ENCODE data around the gene MARCHF3.
A peak's percentile ranks its signal among the peaks of the same experiment; 100 is the strongest.
"Not testable (repeated sequence)": the region's sequence is repeated elsewhere in the genome, so short reads cannot be mapped to it uniquely, and the experiment has no call there.

The MARCHF3 gene

DNA sequence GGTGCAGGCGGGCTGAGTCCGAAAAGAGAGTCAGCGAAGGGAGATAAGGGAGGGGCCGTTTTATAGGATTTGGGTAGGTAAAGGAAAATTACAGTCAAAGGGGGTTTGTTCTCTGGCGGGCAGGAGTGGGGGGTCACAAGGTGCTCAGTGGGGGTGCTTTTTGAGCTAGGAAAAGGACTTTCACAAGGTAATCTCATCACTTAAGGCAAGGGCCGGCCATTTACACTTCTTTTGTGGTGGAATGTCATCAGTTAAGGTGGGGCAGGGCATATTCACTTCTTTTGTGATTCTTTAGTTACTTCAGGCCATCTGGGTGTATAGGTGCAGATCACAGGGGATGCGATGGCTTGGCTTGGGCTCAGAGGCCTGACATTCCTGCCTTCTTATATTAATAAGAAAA is 191.0 kb downstream of the MARCHF3 start:
- not testable (repeated sequence) for H3K9me3 Mint-ChIP-seq; ATAC-seq (ENCODE audit: low read depth); H3K27ac Mint-ChIP-seq

DNA sequence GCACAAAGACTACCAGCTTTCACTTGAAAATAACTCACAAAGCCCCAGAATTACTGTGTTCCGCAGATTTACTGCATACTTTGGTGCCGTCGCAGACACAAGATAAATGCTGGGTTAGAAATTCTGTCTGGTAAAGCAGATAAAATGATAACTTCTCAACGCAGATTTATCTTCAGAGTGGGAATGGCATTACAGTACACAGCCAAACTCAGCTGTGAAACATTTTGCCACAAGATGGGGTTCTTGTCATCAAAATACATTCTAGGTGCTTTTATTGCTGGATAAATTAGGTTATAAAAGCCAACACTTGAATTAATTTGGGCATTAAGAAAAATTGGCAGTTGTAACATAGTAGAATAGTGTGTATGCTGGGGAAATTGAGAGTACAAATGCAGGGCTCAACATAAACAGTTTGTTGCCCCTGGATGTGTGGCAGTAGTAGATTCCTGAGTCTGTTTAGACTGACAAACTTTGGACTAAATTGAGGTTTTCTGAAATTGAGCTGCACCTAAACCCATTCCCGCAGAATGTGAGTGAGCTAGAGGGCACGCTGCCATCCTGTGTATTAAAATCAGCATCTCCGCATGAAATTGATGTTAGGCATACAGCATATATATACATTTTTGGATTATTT is 192.3 kb downstream of the MARCHF3 start:
- H3K27me3 Mint-ChIP-seq = no peaks in the 10 kb centered on the region
- no peak overlapping the region for H3K27ac Mint-ChIP-seq
- ATAC-seq (ENCODE audit: low read depth) (peak; percentile 37), DNase-seq (ENCODE audit: low spot score in 2 of 2) (no peak)
- no peaks in the 10 kb centered on the region for H3K9me3 Mint-ChIP-seq
- no peak overlapping the region for H3K4me3 Mint-ChIP-seq
- H3K36me3 Mint-ChIP-seq = peaks cover 15% of the 10 kb centered on the region
- no peaks in the 10 kb centered on the region for H3K4me1 Mint-ChIP-seq

More for the DNA sequence above, 191.0 kb downstream of the MARCHF3 start:
- H3K27me3 Mint-ChIP-seq; H3K4me3 Mint-ChIP-seq; H3K4me1 Mint-ChIP-seq; DNase-seq (ENCODE audit: low spot score in 2 of 2): not testable (repeated sequence)
- peaks cover 14% of the 10 kb centered on the region for H3K36me3 Mint-ChIP-seq

DNA sequence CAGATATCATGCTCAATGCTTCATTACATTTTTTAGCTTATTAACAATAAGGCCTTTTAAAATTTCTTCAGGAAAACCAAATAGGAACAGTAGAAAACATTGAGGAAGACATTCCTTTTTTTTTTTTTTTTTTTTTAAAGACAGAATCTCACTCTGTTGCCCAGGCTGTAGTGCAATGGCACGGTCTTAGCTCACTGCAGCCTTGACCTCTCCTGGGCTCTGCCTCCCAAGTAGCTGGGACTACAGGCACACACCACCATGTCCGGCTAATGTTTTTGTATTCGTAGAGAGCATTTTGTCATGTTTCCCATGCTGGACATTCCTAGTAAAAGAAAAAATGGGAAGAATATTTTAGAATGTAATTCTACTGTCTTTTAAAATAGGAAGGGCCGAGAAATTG is 193.1 kb downstream of the MARCHF3 start:
- DNase-seq (ENCODE audit: low spot score in 2 of 2) = no peak
- Mint-ChIP-seq H3K4me3 (no peak overlapping the region), H3K9me3 (no peaks in the 10 kb centered on the region), H3K27ac (no peak overlapping the region), H3K4me1 (no peaks in the 10 kb centered on the region), H3K36me3 (peaks cover 19% of the 10 kb centered on the region), H3K27me3 (no peaks in the 10 kb centered on the region)
- no peak for ATAC-seq (ENCODE audit: low read depth)

DNA sequence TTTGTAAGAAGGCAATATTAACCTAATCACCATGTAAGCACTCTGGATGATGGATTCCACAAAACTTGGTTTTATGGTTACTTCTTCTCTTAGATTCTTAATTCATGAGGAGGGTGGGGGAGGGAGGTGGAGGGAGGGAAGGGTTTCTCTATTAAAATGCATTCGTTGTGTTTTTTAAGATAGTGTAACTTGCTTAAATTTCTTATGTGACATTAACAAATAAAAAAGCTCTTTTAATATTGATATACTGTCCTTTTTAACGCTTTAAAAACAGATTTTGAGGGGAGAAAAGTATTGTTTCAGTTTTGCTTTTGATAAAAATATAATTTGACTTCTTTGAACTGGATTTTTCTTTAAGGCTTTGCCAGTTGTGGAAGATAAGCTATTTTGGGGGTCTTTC is 193.6 kb downstream of the MARCHF3 start:
- no peaks in the 10 kb centered on the region for H3K4me1 Mint-ChIP-seq
- peak overlapping the region; percentile 66 for H3K27ac Mint-ChIP-seq
- no peak for DNase-seq (ENCODE audit: low spot score in 2 of 2)
- H3K9me3 Mint-ChIP-seq = no peaks in the 10 kb centered on the region
- peaks cover 19% of the 10 kb centered on the region for H3K36me3 Mint-ChIP-seq
- no peak overlapping the region for H3K4me3 Mint-ChIP-seq
- no peak for ATAC-seq (ENCODE audit: low read depth)
- H3K27me3 Mint-ChIP-seq = no peaks in the 10 kb centered on the region

DNA sequence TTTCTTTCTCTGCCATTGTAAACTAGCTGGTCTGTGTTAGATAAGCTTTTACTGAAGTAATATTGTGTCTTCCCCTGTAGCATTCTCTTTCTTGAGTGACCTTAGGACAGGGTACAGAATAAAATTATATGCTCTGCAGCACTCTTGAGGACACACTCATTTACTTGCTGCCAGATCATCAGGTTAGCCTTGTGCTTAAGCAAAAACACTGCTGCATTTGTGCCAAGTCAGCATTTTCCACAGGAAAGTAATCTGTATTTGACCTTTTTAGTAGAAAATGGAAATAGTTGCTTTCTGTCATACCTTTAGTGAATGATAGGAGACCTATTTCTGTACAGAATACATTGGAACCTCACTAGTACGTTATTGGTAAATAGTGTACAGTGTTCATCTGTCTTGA is 199.2 kb downstream of the MARCHF3 start:
- H3K4me3 Mint-ChIP-seq = no peak overlapping the region
- no peak for DNase-seq (ENCODE audit: low spot score in 2 of 2)
- H3K4me1 Mint-ChIP-seq = peaks cover 3% of the 10 kb centered on the region
- H3K27me3 Mint-ChIP-seq = no peaks in the 10 kb centered on the region
- no peak overlapping the region for H3K27ac Mint-ChIP-seq
- H3K36me3 Mint-ChIP-seq = peaks cover 39% of the 10 kb centered on the region
- no peaks in the 10 kb centered on the region for H3K9me3 Mint-ChIP-seq
- ATAC-seq (ENCODE audit: low read depth) = no peak

DNA sequence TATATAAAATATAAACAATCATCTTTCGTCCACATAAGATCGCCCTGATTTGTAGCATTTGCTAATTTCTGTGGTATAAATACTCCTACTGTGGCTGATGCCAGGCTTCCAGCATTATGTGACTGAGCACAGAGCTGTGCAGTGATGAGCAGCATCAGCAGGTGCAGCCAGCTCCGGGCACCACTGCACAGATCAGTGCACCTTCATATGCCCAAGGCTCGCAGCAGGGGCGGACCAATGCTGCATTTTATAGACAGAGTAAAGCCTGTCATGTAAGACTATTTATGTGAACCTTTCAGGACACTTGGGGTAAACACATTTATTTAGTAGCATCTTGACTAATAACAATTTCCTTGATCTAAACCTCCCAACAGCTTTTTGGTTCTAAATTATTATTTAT is 200.3 kb downstream of the MARCHF3 start:
- H3K27ac Mint-ChIP-seq = no peak overlapping the region
- ATAC-seq (ENCODE audit: low read depth) = no peak
- H3K36me3 Mint-ChIP-seq = peaks cover 44% of the 10 kb centered on the region

DNA sequence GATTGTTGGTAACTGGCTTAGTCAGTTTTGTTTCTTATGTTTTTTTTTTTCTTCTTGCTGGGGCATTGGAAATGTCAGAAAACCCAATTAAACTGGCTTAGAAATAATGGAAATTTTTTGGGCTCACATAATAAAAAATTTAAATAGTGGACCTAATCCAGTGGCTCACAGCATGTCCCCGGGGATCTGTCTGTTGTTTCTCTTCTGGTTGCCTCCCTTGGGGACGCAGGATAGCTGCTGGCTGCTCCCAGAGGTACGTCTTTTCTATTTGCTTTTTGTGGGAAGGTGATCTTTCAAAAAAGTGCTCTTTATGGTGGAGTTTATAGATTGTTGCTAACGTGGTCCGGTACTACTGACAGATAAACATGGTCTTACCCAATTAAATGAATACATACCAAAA is 201.3 kb downstream of the MARCHF3 start:
- no peak overlapping the region for H3K27ac Mint-ChIP-seq
- no peak for DNase-seq (ENCODE audit: low spot score in 2 of 2)
- no peak overlapping the region for H3K4me3 Mint-ChIP-seq
- no peak for ATAC-seq (ENCODE audit: low read depth)
- H3K27me3 Mint-ChIP-seq = no peaks in the 10 kb centered on the region
- no peaks in the 10 kb centered on the region for H3K9me3 Mint-ChIP-seq
- H3K36me3 Mint-ChIP-seq = peaks cover 36% of the 10 kb centered on the region
- H3K4me1 Mint-ChIP-seq = peaks cover 3% of the 10 kb centered on the region

More for the DNA sequence above, 200.3 kb downstream of the MARCHF3 start:
- Mint-ChIP-seq H3K4me3 (no peak overlapping the region), H3K4me1 (peaks cover 3% of the 10 kb centered on the region), H3K27me3 (no peaks in the 10 kb centered on the region), H3K9me3 (no peaks in the 10 kb centered on the region)
- no peak for DNase-seq (ENCODE audit: low spot score in 2 of 2)

DNA sequence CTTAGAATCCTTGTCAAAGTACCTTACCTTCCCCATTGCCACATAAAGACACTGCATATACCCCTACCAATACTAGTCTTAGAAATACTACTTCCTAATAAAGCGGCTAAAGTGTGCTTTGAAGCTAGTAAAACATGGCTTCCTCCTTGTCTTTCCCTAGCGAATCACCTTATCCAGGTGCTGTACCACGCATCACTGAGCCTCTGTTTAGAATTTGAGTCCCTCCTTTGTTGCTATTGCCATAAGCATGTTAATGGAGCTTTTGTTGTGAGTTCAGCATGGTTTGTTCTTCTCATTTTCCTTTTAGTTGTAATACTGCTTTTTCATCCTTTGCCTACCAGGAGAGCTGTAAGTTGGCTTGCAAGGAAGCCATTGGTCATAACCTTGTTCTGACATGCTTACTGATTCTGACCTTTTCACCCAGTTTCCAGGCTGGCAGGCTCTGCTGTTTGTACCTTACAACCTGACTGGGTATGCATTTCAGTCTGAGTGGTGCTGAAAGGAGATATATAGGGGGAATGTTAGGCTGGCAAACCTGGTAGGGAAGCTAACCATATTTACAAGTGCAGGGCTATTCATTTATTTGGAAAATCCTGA is 203.6 kb downstream of the MARCHF3 start:
- Mint-ChIP-seq H3K36me3 (peaks cover 27% of the 10 kb centered on the region), H3K9me3 (no peaks in the 10 kb centered on the region), H3K4me3 (no peak overlapping the region), H3K4me1 (peaks cover 3% of the 10 kb centered on the region), H3K27me3 (no peaks in the 10 kb centered on the region), H3K27ac (peak overlapping the region; percentile 51)
- DNase-seq (ENCODE audit: low spot score in 2 of 2) (no peak), ATAC-seq (ENCODE audit: low read depth) (no peak)

DNA sequence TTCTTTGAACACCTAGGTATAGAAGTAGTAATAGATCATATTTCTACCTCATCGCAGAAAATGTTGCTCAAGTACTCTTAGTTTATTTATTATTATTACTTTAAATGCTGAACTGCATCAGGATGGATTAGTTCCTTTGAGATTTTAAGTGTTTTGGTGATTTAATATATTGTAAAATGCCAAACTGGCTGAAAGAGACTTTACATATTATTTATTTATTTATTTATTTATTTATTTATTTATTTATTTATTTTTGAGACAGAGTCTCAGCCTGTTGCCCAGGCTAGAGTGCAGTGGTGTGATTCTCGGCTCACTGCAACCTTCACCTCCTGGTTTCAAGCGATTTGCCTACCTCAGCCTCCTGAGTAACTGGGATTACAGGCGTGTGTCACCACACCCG is 211.1 kb downstream of the MARCHF3 start:
- H3K4me1 Mint-ChIP-seq = no peaks in the 10 kb centered on the region
- no peak for ATAC-seq (ENCODE audit: low read depth)
- DNase-seq (ENCODE audit: low spot score in 2 of 2) = no peak
- H3K27me3 Mint-ChIP-seq = no peaks in the 10 kb centered on the region
- H3K9me3 Mint-ChIP-seq = no peaks in the 10 kb centered on the region
- H3K27ac Mint-ChIP-seq = no peak overlapping the region
- H3K36me3 Mint-ChIP-seq = peaks cover 12% of the 10 kb centered on the region
- H3K4me3 Mint-ChIP-seq = no peak overlapping the region

DNA sequence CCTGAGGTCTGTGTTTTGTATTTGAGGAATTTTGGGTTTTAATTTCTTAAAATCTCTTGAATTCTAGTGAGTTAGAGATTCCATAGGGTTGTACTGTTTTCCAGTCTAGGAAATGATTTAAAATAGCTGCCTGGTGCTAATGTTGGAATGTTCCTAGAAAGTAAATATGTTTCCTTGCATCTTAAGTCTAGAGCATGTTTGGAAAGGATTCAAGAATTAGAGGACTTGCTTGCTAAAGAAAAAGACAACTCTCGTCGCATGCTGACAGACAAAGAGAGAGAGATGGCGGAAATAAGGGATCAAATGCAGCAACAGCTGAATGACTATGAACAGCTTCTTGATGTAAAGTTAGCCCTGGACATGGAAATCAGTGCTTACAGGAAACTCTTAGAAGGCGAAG is 211.6 kb downstream of the MARCHF3 start:
- H3K4me3 Mint-ChIP-seq = no peak overlapping the region
- no peak for ATAC-seq (ENCODE audit: low read depth)
- no peak for DNase-seq (ENCODE audit: low spot score in 2 of 2)
- no peak overlapping the region for H3K27ac Mint-ChIP-seq
- H3K36me3 Mint-ChIP-seq = peaks cover 12% of the 10 kb centered on the region
- H3K4me1 Mint-ChIP-seq = no peaks in the 10 kb centered on the region
- H3K9me3 Mint-ChIP-seq = no peaks in the 10 kb centered on the region
- no peaks in the 10 kb centered on the region for H3K27me3 Mint-ChIP-seq
